Measurements from ENCODE around the gene ERBB2. TPM values are rescaled to one million over a fixed set of nuclear protein-coding genes. Genes with fewer than 3 reads are reported as not detected.

The ERBB2 gene
- total and polyA plus RNA-seq, 2 experiments from 2014 or later = 46.2 to 196 TPM

DNA sequence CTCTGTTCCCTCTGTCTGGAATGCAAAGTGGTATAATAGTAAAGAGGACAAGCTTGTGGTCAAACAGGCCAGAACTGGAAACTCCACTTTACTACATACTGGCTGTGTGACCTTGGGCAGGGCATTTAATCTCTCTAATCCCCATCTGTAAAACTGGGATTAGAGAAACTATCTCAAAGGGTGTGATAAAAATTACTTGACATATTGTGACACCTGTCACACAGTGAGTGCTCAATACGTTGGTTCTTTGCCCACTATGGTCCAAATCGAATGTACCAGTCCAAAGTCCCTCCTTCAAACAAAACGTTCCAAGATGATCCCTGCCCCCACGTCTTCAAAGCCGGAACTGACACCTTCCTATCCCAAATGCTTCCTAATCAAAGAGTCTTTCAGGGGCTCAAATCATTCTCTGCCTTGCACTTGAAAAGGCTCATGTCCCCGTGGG lies 12.7 kb upstream of the ERBB2 start:
- peaks cover 14% of the 10 kb centered on the region for H3K27me3 Mint-ChIP-seq (ENCODE audit: insufficient read depth, low read depth, poor library complexity)
- Histone ChIP-seq H3K4me3 (peak overlapping the region; percentile 74), H3K4me1 (ENCODE audit: insufficient read depth) (peaks cover 23% of the 10 kb centered on the region), H4K20me1 (replicated peaks; ENCODE audit: insufficient read depth) (no peaks in the 10 kb centered on the region), H3F3A (replicated peaks; ENCODE audit: low read depth) (peaks cover 30% of the 10 kb centered on the region), H3K27me3 (ENCODE audit: insufficient read depth) (no peaks in the 10 kb centered on the region), H3K36me3 (ENCODE audit: insufficient read depth) (no peaks in the 10 kb centered on the region), H3K4me2 (peak overlapping the region; percentile 87), H3K79me2 (replicated peaks; ENCODE audit: insufficient read depth) (no peaks in the 10 kb centered on the region), H3K9me2 (ENCODE audit: insufficient read depth) (no peaks in the 10 kb centered on the region; the same call in 1 of the 2 replicates), H2AFZ (peak overlapping the region; percentile 93), H3K27ac (ENCODE audit: low read depth) (peak overlapping the region; percentile 99)
- no peak for TF ChIP-seq CREB1 (CRISPR knock-in tag; IDR thresholded peaks at IDR 0.05; ENCODE audit: low read depth)
- no peak for TF ChIP-seq ETS1 (IDR thresholded peaks at IDR 0.05)
- no peak for TF ChIP-seq POLR2AphosphoS5 (IDR thresholded peaks at IDR 0.05; ENCODE audit: low read depth)
- TF ChIP-seq ZNF462 (CRISPR knock-in tag; IDR thresholded peaks at IDR 0.05) = no peak
- TF ChIP-seq EZH2phosphoT487 (IDR thresholded peaks at IDR 0.05; ENCODE audit: unreplicated experiment) = no peak
- TF ChIP-seq JUNB (IDR thresholded peaks at IDR 0.05; ENCODE audit: unreplicated experiment) = no peak
- no peak for TF ChIP-seq ZNF114 (CRISPR knock-in tag; IDR thresholded peaks at IDR 0.05)
- TF ChIP-seq STAT1 (IDR thresholded peaks at IDR 0.05; ENCODE audit: unreplicated experiment) = no peak
- TF ChIP-seq EZH2 (IDR thresholded peaks at IDR 0.05; ENCODE audit: low read depth, unreplicated experiment) = no peak
- TF ChIP-seq, protein P1, sequence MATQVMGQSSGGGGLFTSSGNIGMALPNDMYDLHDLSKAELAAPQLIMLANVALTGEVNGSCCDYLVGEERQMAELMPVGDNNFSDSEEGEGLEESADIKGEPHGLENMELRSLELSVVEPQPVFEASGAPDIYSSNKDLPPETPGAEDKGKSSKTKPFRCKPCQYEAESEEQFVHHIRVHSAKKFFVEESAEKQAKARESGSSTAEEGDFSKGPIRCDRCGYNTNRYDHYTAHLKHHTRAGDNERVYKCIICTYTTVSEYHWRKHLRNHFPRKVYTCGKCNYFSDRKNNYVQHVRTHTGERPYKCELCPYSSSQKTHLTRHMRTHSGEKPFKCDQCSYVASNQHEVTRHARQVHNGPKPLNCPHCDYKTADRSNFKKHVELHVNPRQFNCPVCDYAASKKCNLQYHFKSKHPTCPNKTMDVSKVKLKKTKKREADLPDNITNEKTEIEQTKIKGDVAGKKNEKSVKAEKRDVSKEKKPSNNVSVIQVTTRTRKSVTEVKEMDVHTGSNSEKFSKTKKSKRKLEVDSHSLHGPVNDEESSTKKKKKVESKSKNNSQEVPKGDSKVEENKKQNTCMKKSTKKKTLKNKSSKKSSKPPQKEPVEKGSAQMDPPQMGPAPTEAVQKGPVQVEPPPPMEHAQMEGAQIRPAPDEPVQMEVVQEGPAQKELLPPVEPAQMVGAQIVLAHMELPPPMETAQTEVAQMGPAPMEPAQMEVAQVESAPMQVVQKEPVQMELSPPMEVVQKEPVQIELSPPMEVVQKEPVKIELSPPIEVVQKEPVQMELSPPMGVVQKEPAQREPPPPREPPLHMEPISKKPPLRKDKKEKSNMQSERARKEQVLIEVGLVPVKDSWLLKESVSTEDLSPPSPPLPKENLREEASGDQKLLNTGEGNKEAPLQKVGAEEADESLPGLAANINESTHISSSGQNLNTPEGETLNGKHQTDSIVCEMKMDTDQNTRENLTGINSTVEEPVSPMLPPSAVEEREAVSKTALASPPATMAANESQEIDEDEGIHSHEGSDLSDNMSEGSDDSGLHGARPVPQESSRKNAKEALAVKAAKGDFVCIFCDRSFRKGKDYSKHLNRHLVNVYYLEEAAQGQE (IDR thresholded peaks at IDR 0.05; ENCODE audit: unreplicated experiment) = no peak
- TF ChIP-seq ZNF331 (CRISPR knock-in tag; IDR thresholded peaks at IDR 0.05; ENCODE audit: low read depth) = no peak
- no peak for TF ChIP-seq NANOG (IDR thresholded peaks at IDR 0.05; ENCODE audit: borderline replicate concordance)
- TF ChIP-seq, protein P2, sequence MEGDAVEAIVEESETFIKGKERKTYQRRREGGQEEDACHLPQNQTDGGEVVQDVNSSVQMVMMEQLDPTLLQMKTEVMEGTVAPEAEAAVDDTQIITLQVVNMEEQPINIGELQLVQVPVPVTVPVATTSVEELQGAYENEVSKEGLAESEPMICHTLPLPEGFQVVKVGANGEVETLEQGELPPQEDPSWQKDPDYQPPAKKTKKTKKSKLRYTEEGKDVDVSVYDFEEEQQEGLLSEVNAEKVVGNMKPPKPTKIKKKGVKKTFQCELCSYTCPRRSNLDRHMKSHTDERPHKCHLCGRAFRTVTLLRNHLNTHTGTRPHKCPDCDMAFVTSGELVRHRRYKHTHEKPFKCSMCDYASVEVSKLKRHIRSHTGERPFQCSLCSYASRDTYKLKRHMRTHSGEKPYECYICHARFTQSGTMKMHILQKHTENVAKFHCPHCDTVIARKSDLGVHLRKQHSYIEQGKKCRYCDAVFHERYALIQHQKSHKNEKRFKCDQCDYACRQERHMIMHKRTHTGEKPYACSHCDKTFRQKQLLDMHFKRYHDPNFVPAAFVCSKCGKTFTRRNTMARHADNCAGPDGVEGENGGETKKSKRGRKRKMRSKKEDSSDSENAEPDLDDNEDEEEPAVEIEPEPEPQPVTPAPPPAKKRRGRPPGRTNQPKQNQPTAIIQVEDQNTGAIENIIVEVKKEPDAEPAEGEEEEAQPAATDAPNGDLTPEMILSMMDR (conservative IDR thresholded peaks at IDR 0.05; ENCODE audit: low read depth in 2 of 2) = no peak
- peaks cover 29% of the 10 kb centered on the region for H3K36me3 Mint-ChIP-seq (ENCODE audit: low read depth)
- peak overlapping the region; percentile 87 for H3K4me3 Mint-ChIP-seq
- DNase-seq (ENCODE audit: low spot score) (no peak), ATAC-seq (no peak)
- H3K9me3 Mint-ChIP-seq = no peaks in the 10 kb centered on the region; the same call in 2 of the 3 replicates
- H3K4me1 Mint-ChIP-seq = peaks cover 37% of the 10 kb centered on the region
- H3K27ac Mint-ChIP-seq = peak overlapping the region; percentile 95; the same call in 1 of the 2 replicates

Measured in GM23338 (cell line).